ENCODE results near the gene SSBP2. TPM values are rescaled to one million over a fixed set of nuclear protein-coding genes. Genes with fewer than 3 reads are reported as not detected.

The SSBP2 gene
- total and polyA plus RNA-seq, 2 donors (not counting 1 experiment from before 2014, with no cell fraction given) = 44.4 to 63.1 TPM

DNA sequence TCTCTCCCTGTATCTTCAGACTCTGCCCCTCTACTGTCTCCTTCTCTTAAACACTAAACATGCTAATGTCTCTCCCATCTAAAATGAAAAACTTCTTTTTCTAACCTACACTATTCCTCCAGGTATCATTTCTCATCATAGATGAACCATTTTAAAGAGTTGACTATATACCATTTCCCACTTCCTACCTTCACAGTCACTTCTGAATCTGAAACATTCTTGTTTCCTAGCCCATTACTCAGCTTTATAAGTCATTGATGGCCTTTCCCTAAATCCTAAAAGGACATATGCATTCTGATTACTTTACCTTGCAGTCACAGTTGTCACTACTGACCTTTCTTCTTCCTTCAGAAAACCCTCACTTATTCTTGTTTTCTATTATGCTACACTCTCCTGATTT, 118.2 kb downstream of the SSBP2 start:
- H3K9me3 ChIP-seq (ENCODE audit: control insufficient read depth, insufficient read depth, low read depth, low read length) = no peaks in the 10 kb centered on the region
- H3K36me3 ChIP-seq (ENCODE audit: control insufficient read depth, insufficient read depth, low read length) = no peaks in the 10 kb centered on the region
- H3K4me1 ChIP-seq (ENCODE audit: control insufficient read depth, extremely low read depth, insufficient read depth, low read length) = no peaks in the 10 kb centered on the region
- no peak overlapping the region for H3K27ac ChIP-seq (ENCODE audit: insufficient read depth, low read length)
- H2AFZ ChIP-seq (ENCODE audit: low read length) = no peak overlapping the region
- no peaks in the 10 kb centered on the region for H3K27me3 ChIP-seq (ENCODE audit: control insufficient read depth, insufficient read depth, low read length)
- H4K20me1 ChIP-seq (ENCODE audit: control insufficient read depth, extremely low read depth, insufficient read depth, low read length) = no peaks in the 10 kb centered on the region
- DNase-seq (ENCODE audit: low read depth in 2 of 2) = no peak
- no peak overlapping the region for H3K4me2 ChIP-seq (ENCODE audit: extremely low read depth, insufficient read depth, low read length)
- H3K4me3 ChIP-seq (replicated peaks in 1 of 4; ENCODE audit: control extremely low read depth in 1 of 4, insufficient read depth in 1 of 4, low read depth in 3 of 4, low read length in 4 of 4) = no peak overlapping the region
- H3K9ac ChIP-seq (ENCODE audit: insufficient read depth, low read length) = no peak overlapping the region
- H3K79me2 ChIP-seq (ENCODE audit: control insufficient read depth, insufficient read depth, low read length) = no peaks in the 10 kb centered on the region
- TF ChIP-seq, protein P1, sequence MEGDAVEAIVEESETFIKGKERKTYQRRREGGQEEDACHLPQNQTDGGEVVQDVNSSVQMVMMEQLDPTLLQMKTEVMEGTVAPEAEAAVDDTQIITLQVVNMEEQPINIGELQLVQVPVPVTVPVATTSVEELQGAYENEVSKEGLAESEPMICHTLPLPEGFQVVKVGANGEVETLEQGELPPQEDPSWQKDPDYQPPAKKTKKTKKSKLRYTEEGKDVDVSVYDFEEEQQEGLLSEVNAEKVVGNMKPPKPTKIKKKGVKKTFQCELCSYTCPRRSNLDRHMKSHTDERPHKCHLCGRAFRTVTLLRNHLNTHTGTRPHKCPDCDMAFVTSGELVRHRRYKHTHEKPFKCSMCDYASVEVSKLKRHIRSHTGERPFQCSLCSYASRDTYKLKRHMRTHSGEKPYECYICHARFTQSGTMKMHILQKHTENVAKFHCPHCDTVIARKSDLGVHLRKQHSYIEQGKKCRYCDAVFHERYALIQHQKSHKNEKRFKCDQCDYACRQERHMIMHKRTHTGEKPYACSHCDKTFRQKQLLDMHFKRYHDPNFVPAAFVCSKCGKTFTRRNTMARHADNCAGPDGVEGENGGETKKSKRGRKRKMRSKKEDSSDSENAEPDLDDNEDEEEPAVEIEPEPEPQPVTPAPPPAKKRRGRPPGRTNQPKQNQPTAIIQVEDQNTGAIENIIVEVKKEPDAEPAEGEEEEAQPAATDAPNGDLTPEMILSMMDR (conservative IDR thresholded peaks at IDR 0.05 in 1 of 2, IDR thresholded peaks at IDR 0.05 in 1 of 2; ENCODE audit: low read depth in 1 of 2, low read length in 2 of 2) = no peak
- no peak for TF ChIP-seq EZH2 (IDR thresholded peaks at IDR 0.05; ENCODE audit: low read length, missing control alignments)

DNA sequence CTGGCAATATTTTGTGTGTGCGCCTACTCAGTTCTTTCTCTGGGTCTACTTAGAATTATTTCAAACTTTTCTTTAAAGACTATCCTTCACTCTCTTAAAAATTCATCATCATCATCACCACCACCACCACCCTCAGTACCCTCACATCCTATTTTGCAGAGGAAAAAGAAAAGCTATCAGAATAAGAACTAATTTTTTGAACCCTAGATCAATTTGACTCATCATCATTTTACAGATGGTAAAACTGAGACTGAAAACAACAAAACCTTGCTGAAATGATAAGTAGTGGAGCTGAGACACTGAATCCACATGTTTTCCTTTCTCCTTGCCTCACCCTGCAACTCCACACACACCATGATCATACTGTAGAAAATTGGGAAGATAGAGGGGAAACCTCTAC, 119.3 kb downstream of the SSBP2 start:
- H3K27ac ChIP-seq (ENCODE audit: insufficient read depth, low read length) = no peak overlapping the region
- no peak for DNase-seq (ENCODE audit: low read depth in 2 of 2)
- TF ChIP-seq EZH2 (IDR thresholded peaks at IDR 0.05; ENCODE audit: low read length, missing control alignments) = no peak
- TF ChIP-seq, protein P1 (conservative IDR thresholded peaks at IDR 0.05 in 1 of 2, IDR thresholded peaks at IDR 0.05 in 1 of 2; ENCODE audit: low read depth in 1 of 2, low read length in 2 of 2) = no peak
- H3K4me3 ChIP-seq (replicated peaks in 1 of 4; ENCODE audit: control extremely low read depth in 1 of 4, insufficient read depth in 1 of 4, low read depth in 3 of 4, low read length in 4 of 4) = no peak overlapping the region
- H3K9me3 ChIP-seq (ENCODE audit: control insufficient read depth, insufficient read depth, low read depth, low read length) = no peaks in the 10 kb centered on the region
- H3K27me3 ChIP-seq (ENCODE audit: control insufficient read depth, insufficient read depth, low read length) = no peaks in the 10 kb centered on the region
- no peaks in the 10 kb centered on the region for H3K36me3 ChIP-seq (ENCODE audit: control insufficient read depth, insufficient read depth, low read length)
- H3K4me1 ChIP-seq (ENCODE audit: control insufficient read depth, extremely low read depth, insufficient read depth, low read length) = peaks cover 3% of the 10 kb centered on the region
- no peak overlapping the region for H2AFZ ChIP-seq (ENCODE audit: low read length)
- H3K4me2 ChIP-seq (ENCODE audit: extremely low read depth, insufficient read depth, low read length) = no peak overlapping the region
- H3K9ac ChIP-seq (ENCODE audit: insufficient read depth, low read length) = no peak overlapping the region
- H3K79me2 ChIP-seq (ENCODE audit: control insufficient read depth, insufficient read depth, low read length) = no peaks in the 10 kb centered on the region
- no peaks in the 10 kb centered on the region for H4K20me1 ChIP-seq (ENCODE audit: control insufficient read depth, extremely low read depth, insufficient read depth, low read length)

DNA sequence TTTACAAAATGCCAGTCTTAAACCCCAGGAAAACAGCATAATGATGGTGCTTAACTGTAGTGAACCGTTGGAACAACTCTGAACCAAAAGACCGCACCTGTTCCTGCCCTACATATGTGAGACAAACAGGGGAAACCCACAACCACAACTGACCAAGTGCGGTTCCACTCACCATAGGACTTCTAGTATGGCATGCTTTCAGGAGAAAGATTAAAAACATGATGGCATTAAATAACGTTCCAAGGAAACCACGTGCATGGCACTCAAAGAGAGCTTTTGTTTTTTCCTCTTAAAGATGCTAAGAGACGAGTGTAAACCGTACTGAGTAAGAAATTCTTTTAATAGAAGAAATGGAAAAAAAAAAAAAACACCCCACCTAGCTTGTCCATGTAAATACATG, 119.8 kb downstream of the SSBP2 start:
- Histone ChIP-seq H3K4me3 (replicated peaks in 1 of 4; ENCODE audit: control extremely low read depth in 1 of 4, insufficient read depth in 1 of 4, low read depth in 3 of 4, low read length in 4 of 4) (no peak overlapping the region), H4K20me1 (ENCODE audit: control insufficient read depth, extremely low read depth, insufficient read depth, low read length) (no peaks in the 10 kb centered on the region), H3K9ac (ENCODE audit: insufficient read depth, low read length) (no peak overlapping the region), H3K27ac (ENCODE audit: insufficient read depth, low read length) (no peak overlapping the region), H3K36me3 (ENCODE audit: control insufficient read depth, insufficient read depth, low read length) (no peaks in the 10 kb centered on the region), H2AFZ (ENCODE audit: low read length) (no peak overlapping the region), H3K9me3 (ENCODE audit: control insufficient read depth, insufficient read depth, low read depth, low read length) (no peaks in the 10 kb centered on the region), H3K4me1 (ENCODE audit: control insufficient read depth, extremely low read depth, insufficient read depth, low read length) (peaks cover 8% of the 10 kb centered on the region), H3K79me2 (ENCODE audit: control insufficient read depth, insufficient read depth, low read length) (no peaks in the 10 kb centered on the region), H3K4me2 (ENCODE audit: extremely low read depth, insufficient read depth, low read length) (no peak overlapping the region), H3K27me3 (ENCODE audit: control insufficient read depth, insufficient read depth, low read length) (no peaks in the 10 kb centered on the region)
- no peak for TF ChIP-seq EZH2 (IDR thresholded peaks at IDR 0.05; ENCODE audit: low read length, missing control alignments)
- TF ChIP-seq, protein P1 (conservative IDR thresholded peaks at IDR 0.05 in 1 of 2, IDR thresholded peaks at IDR 0.05 in 1 of 2; ENCODE audit: low read depth in 1 of 2, low read length in 2 of 2) = no peak
- peak in 1 of 2 donors; percentile 6 for DNase-seq (ENCODE audit: low read depth in 2 of 2)
